NCI-H1048 (cell line): ENCODE results near the gene ERC1.
"Not testable (repeated sequence)": the region's sequence is repeated elsewhere in the genome, so short reads cannot be mapped to it uniquely, and the experiment has no call there.

ENCODE experiments used
- DNase-seq: peaks from one replicate; lab custom pipeline; 2025; lab: John Stamatoyannopoulos, UW

The ERC1 gene

DNA sequence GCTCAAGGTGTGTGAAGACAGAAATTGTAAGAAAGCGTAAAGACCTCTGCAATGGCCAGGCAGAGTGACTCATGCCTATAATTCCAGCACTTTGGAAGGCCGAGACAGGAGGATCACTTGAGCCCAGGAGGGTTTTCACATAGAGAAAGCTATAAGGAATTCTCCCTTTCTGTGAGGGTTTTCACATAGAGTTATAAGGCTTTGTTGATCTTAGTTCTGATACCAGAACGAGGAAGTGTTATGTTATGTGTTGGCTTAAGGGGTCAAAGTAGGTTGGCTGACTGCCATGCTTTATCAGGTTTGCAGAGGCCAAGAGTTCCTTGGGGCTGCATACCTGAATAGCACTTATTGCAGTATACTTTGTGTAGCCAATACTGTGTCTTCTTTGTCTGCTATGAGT is 139.1 kb downstream of the ERC1 start:
- DNase-seq, result no peak

DNA sequence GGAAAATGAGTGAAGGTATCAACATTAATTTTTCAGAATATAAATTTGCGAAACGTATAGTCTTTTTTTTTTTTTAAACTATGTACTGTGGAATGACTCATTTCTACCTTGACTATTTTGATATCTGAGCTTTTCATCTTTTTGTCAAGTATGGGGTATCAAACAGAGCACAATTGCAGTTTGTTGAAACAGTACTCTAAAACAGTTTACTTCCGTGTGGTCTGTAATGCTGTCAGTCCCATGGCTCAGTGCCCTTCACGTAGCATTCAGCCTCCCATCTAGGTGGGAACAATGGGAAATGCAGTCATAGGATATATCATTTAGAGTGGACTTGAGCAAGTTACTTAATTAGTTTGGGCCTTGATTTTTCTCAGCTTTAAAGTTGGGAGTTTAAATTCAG is 139.5 kb downstream of the ERC1 start:
- DNase-seq, result no peak

DNA sequence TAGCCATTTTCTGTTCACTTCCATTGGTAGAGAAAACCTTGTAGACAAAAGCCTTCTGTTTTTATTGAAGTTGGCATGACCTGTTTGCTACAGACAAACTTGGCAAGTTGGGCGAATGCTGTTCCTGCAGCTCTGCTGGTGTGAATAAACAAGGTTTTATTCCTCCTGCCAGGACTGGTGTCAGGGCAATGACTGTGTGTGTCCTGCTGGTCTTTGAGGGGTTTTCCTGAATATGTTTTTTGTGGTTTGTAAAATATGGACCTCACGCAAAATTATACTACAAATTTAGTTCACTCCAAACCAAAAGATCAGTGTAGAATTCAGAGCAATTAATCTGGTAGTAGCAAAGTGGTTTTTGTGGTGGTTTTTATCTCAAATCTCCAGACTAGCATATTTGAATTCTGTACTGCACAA is 140.8 kb downstream of the ERC1 start:
- DNase-seq, result no peak

DNA sequence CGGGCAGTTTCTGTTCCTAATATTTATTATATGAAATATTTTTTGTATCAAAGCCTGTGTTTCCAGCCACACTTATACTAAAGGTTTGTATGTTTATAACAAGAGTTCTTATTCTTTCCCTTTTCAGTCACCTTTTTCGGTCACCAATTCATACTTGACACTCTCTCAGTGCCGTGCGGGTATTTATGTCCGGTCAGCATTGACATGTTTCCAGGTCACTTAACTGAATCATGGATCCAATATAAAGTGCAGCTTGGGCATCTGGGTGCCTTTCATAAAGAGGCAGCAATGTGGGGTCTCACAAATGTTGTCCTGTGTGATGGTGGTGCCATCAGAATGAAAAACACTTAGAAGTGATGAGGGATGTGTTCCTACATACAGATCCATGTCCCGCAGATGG is 141.3 kb downstream of the ERC1 start:
- no peak for DNase-seq

DNA sequence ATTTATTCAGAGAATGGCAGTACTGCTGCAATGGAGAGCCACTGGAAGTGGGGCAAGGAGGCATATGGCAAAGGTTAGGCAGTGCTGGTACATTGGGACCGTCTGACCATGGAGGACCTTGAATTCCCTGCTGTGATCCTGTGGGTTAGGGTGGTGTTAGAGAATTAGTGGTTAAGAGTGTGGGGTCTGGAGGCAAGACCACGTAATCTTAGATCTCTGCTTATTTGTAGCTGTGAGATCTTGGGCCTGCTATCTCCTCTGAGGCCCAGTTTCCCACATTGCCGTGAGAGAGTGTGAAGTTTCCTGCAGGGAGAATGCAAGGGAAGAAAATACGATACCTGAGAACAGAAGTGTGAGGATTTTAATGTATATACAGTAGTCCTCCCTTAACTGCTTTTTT is 147.7 kb downstream of the ERC1 start:
- no peak for DNase-seq

DNA sequence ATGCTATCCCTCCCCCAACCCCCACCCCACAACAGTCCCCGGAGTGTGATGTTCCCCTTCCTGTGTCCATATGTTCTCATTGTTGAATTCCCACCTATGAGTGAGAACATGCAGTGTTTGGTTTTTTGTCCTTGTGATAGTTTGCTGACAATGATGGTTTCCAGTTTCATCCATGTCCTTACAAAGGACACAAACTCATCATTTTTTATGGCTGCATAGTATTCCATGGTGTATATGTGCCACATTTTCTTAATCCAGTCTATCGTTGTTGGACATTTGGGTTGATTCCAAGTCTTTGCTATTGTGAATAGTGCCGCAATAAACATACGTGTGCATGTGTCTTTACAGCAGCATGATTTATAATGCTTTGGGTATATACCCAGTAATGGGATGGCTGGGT is 155.7 kb downstream of the ERC1 start:
- not testable (repeated sequence) for DNase-seq

DNA sequence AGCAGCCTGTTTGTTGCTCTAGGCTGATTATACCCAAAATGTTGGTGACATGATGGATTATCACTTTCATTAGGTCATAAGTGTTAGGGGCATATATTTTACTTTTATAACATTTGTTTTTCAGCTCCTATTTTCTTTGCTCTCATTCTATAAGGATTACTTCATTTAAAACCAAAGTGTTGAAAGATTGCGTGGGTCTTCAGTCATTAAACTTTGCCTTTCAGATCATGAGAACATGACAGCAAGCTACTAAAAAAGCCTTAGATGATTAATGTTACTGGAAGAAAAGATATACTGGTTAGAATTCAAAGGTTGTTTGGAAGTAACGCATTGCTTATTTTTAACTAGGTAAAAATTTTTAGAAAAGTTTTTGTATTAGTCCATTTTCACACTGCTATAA is 156.8 kb downstream of the ERC1 start:
- DNase-seq, result no peak

DNA sequence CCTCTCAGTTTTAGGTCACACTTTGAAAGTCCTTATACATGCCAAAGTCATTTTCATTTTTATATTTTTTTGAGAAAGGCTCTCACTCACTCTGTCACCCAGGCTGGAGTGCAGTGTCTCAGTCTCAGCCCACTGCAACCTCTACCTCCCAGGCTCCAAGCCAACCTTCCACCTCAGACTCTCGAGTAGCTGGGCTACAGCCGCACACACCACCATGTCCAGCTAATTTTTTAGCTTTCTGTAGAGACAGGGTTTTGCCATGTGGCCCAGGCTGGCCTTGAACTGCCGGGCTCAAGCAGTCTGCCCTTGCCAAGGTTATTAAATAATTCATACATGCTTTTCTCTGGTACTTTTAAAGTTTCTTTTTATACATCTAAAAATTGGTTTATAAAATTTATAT is 166.0 kb downstream of the ERC1 start:
- DNase-seq, result no peak

DNA sequence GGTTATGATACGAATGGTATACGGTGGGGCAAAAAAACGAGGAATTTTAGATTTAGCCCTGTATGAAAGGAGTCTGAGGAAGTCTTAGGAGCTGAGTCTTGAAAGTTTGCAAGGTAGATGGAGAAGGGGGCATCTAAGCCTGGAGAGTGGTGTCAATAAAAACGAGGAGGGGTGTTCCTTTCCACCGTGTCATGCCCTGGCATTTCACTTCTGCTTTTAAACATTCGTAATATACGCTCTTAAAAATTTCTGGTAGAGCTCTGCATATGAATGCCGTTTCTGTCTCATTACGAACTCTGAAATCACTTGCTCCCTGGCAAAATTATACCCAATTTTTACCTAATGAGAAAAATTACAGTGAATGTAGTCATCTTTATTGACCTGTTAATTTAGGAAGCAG is 170.2 kb downstream of the ERC1 start:
- DNase-seq, result no peak

DNA sequence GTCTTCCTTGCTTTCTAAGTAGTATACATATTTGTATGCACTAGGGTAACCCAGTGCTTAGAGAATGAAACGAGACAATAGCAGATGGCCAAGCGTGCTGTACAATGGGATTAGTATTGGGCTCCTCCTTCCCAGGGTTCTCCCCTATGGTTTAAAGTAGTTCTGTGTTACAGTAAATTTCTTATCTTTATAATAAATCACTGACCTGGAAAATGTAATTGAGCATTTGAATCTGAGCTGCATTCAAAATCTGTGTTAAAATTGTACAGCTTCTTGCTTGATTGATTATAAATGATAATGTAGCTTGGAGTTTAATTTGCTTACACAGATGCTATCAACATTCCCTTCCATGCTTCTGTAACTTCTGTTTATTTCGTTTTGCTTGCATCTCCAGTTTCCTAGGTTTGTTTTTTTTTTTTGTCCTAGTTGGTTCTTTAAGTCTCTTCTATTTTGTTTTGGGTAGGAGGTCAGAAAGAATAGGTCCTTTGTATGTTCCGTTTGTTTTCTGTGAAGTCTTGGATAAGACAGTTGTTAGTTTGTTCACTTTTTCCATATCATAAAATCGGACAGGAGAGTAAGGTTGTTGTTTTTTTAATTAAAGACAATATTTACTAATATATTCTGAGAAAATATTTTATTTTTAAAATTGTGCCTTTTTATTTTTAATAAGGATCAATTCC is 171.2 kb downstream of the ERC1 start:
- DNase-seq, result no peak

DNA sequence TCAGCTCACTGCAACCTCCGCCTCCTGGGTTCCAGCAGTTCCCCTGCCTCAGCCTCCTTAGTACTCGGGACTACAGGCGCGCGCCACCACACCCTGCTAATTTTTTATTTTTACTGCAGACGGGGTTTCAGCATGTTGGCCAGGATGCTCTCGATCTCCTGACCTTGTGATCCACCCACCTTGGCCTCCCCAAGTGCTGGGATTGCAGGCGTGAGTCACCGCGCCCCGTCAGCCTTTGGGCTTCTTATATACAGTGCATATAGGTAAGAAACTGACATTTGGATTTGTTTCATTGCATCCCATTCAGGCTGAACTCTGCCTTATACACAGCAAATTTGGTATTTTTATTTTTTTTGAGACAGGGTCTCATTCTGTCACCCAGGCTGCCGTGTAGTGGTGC is 176.8 kb downstream of the ERC1 start:
- no peak for DNase-seq

DNA sequence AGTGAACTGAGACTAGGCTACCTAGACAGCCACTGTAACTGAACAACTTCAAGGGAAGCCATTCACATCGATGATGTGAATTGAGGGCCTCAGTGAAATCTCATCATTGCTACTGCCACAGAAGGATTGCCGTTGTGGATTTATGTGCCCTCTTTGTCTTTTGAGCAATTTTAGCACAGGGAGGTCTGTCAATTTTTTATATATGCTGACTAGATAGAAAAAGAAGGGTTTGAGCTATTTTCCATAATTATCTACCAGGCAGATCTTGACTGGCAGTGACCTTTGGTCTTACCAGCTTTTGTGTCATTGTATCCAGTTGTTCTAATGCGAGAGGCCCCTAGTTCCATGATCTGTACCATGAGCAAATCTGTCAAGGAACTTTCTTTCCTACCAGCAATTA is 179.4 kb downstream of the ERC1 start:
- no peak for DNase-seq

DNA sequence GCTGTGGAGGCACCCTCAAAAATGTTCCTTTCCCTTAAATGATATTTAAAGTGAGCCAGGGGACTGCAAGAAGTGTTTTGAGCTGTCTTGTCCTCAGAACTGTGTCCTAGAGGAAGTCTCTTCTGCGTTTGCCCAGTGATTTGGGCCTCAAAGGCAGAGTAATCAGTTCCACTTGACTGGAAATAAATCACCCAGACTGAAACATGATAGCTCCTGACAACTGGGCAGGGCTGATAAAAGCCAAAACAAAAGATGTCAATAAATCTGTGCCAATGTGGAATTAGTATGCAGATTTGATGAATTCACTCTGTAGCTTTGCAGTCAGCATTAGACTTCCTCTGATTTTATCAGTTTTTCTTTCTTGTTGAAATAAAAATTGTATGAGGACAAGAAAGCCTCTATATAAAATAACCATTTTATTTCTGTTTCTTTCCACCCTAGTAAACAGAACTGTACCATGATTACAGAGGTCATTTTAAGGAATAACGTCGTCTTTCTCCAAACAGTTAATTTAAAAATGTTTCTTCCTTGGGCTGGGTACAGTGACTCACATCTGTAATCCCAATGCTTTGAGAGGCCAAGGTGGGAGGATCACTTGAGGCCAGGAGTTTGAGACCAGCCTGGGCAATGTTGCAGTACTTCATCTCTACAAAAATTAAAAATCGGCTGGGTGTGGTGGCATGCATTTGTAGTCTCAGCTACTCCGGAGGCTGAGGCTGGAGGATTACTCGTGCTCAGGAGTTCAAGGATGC is 180.8 kb downstream of the ERC1 start:
- no peak for DNase-seq

DNA sequence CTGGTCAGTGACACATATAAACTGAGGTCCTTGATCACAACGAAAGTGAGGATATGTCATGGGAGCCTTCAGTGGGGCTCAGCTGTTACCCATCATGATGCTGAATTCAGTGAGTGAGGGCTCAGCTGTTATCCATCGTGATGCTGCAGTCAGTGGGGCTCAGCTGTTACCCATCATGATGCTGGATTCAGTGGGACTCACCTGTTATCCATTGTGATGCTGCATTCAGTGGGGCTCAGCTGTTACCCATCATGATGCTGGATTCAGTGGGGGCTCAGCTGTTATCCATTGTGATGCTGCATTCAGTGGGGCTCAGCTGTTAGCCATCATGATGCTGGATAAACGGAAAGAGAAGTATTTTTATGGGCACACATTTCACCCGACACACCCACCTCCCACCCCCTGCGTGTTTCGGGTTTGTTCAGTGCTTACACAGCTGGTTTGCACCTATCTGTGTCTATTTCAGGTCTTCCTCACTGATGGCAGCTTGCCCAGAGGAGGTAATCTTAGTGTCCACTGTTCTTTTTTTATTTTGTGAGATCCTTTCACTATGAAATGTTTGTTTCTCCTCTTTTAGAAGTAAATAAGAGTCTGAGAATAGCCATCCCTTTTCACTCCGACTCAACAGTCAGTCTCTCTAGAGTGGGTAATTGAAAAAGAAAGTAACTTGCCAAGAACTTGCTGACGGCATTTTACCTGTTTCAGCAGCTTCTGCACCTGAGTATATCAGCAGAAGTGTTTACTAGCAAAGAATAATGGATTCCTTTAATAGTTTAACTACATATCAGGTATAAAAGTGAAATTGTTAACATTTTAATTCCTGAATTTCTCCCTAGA is 183.0 kb downstream of the ERC1 start:
- DNase-seq, result no peak

DNA sequence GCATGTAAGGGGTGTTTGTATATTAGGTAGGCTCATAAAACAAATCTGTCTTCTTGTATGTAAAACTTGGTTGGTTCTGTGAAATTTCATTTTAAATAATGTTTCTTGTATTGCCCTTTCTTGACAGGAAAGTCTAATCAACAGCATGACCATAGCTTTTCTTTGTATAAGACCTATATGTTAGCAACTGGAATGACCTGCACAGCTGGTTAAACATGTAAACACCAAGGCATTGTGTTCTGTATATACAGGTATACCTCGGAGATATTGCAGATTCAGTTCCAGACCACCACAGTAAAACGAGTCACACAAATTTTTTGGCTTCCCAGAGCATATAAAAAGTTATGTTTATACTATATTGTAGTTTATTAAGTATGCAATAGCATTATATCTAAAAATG is 183.6 kb downstream of the ERC1 start:
- no peak for DNase-seq

DNA sequence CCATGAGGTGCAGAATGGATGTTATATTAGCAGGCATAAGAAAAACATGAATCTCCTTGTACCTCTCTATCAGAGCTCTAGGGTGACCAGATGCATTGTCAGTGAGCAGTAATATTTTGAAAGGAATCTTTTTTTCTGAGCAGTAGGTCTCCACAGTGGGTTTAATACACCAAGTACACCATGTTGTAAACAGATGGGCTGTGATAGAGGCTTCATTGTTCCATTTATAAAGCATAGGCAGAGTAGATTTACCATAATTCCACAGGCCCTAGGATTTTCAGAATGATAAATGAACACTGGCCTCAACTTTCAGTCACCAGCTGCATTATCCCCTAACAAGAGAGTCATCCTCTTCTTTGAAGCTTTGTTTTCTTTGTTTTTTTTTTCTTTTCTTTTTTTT is 185.2 kb downstream of the ERC1 start:
- DNase-seq, result no peak

DNA sequence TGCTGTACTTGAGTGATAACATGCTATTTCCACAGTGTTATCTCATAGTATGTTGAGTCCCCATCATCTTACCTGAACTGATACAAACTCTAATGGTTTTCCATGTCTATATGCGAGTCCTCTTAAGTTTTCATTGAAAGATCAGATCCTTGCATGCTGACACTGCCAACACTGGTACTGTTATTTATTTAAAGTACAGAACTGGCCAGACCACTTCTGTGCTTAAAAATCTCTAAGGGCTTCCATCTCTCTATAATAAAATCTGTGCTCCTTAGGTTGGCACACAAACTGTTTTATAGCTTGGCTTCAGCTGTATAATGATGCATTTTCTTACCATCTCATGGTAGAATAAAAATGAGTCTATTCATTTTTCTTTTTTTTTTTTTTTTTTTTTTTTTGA is 188.1 kb downstream of the ERC1 start:
- no peak for DNase-seq

DNA sequence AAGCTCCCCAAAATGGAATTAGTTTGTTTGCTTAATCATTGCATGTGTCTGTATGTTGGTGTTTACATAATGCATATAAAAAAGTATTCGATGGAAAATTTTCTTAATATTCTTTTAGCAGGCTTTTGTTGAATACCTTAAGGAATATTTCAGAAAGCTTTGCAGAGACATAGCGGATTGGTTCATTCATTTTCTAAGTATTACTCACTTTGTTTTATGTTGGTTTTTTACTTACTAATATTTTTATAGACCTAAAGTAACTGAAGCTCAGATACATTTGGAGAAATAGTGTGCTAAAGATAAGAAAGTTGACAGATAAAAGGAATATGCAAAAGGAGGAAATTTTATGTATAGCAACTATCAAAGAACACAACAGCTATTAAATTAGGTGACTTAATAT is 191.0 kb downstream of the ERC1 start:
- no peak for DNase-seq

DNA sequence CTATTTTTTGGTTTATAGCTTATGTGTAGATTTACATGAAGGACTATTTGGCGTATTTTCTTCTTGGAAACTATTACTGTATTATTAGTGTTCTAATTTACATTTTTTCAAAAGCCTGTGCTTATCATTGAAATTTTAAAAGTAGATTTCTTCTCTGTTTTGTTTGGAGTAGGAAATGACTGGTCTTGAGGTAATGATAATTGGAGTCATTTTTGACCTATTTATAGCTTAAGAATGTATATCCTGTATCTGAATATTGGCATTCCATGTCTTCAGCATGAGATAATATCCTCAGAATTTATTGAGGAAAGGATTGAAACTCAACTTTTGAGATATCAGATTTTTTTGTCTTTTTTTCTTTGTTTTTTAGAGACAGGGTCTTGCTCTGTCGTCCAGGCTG is 193.4 kb downstream of the ERC1 start:
- DNase-seq, result no peak

DNA sequence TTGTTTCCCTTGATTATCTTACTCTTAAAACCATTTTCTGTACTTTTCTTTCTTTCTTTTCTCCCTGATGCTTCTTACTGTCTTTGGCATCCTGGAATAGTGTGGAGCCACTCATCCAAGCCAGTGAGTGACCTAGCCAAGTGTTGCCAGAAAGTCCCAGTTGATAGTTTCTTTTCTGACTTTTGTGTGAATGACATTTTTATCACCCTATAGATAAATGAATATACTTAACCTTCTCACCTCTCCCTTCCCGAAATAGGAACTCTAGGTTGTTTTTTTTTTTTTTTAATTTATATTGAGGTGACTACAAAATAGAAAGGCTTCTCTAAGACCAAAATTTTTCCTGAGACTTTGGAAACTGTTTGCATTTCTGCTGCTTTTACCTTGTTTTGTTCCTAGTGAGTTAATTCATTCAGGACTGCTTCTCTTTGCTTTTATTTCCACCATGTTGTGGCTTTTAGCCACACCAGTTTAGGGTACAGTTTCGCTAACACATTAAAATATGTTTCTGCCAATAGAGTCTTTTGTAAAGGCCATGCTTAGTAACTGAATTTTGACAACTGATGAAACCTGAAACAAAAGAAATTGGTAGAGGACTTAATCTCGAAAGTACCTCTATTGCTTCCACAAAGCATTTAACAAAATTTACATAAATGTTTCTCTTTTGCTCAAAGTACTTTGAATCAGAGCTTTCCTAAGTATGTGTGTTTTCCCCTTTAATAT is 194.6 kb downstream of the ERC1 start:
- no peak for DNase-seq

DNA sequence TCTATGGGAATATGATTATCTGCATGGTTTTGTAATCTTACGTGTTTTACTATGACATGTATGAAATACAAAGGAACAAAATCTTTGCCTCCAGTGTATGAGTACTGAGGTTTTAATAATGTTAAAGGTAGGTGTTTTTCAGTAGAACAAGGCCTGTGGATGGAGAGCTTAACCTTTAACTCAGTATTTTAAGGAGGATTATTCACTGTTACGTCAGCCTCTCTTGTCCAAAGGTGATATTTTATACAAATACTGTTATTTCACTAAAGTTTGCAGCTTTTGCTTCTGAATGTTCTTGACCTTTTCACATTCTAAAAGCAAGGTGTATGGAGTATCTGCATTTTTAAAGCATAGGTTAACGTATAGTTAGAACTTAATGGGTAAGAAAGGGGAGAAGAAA is 195.3 kb downstream of the ERC1 start:
- DNase-seq, result no peak

DNA sequence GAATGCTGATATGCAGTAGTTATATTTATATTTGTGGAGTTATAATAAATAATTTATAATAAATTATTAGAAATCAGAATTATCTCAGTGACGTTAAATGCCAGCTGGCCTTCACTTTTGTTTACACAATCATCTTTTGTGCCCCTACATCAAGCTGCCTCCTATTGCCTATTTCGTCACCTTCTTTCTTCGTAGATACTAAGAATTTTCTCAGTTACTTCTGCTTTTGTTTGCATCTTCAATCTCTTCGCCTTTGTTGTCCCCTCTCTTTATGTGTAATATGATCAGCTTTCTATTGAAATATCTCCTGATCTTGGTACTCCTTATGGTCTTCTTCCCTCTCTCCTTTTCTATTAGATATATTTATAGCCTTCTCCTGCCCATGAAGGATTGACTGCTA is 197.0 kb downstream of the ERC1 start:
- no peak for DNase-seq
